IPS-20b (cell line): ENCODE measurements around the gene PMFBP1.

Source experiments
- H3K27ac ChIP-seq: one replicate; pipeline ENCODE4 v1.5.1; 2013; ENCODE audit warnings: low read length
- H3K27me3 ChIP-seq: 2 replicates; pipeline ENCODE4 v1.6.1; 2013; ENCODE audit warnings: mild to moderate bottlenecking, low read length, inconsistent platforms; ENCODE audit not compliant: insufficient read depth
- H3K36me3 ChIP-seq: 2 replicates; pipeline ENCODE4 v1.6.1; 2013; ENCODE audit warnings: low read depth, mild to moderate bottlenecking, inconsistent platforms, low read length, moderate library complexity; ENCODE audit not compliant: insufficient read depth
- H3K4me1 ChIP-seq: 2 replicates; pipeline ENCODE4 v1.6.1; 2013; ENCODE audit warnings: mild to moderate bottlenecking, control low read depth, inconsistent platforms, low read length, moderate library complexity; ENCODE audit not compliant: insufficient read depth
- H3K4me3 ChIP-seq: 2 replicates; pipeline ENCODE4 v1.5.1; 2013; ENCODE audit warnings: mild to moderate bottlenecking, low read length, inconsistent platforms
- H3K9ac ChIP-seq: 2 replicates; pipeline ENCODE4 v1.6.1; 2013; ENCODE audit warnings: low read depth, mild to moderate bottlenecking, inconsistent platforms, low read length, moderate library complexity
- H3K9me3 ChIP-seq: 2 replicates; pipeline ENCODE4 v1.6.1; 2013; ENCODE audit warnings: mild to moderate bottlenecking, low read depth, low read length, inconsistent platforms; ENCODE audit not compliant: insufficient read depth

PMFBP1 gene

GRCh38 chr16:72111657-72112451 lies 60.1 kb downstream of the PMFBP1 start:
- Histone ChIP-seq H3K9me3 (no peaks in the 10 kb centered on the region), H3K36me3 (peaks cover 66% of the 10 kb centered on the region), H3K9ac (no peak overlapping the region), H3K4me3 (no peak overlapping the region), H3K27me3 (no peaks in the 10 kb centered on the region), H3K4me1 (no peaks in the 10 kb centered on the region), H3K27ac (no peak overlapping the region)

- no peaks in the 10 kb centered on the region for H3K4me1 ChIP-seq
- no peak overlapping the region for H3K4me3 ChIP-seq
- peaks cover 75% of the 10 kb centered on the region for H3K36me3 ChIP-seq
- H3K27ac ChIP-seq, result no peak overlapping the region
- no peaks in the 10 kb centered on the region for H3K27me3 ChIP-seq
- H3K9ac ChIP-seq, result no peak overlapping the region
- no peaks in the 10 kb centered on the region for H3K9me3 ChIP-seq
Measured at GRCh38 chr16:72110662-72111615, 61.0 kb downstream of the PMFBP1 start.

GRCh38 chr16:72109966-72110530 lies 61.9 kb downstream of the PMFBP1 start:
- H3K27me3 ChIP-seq, result no peaks in the 10 kb centered on the region
- no peaks in the 10 kb centered on the region for H3K4me1 ChIP-seq
- peaks cover 84% of the 10 kb centered on the region for H3K36me3 ChIP-seq
- no peak overlapping the region for H3K4me3 ChIP-seq
- no peak overlapping the region for H3K27ac ChIP-seq
- H3K9ac ChIP-seq, result no peak overlapping the region
- H3K9me3 ChIP-seq, result no peaks in the 10 kb centered on the region

GRCh38 chr16:72109300-72109699 lies 62.7 kb downstream of the PMFBP1 start:
- Histone ChIP-seq H3K36me3 (peaks cover 91% of the 10 kb centered on the region), H3K9ac (no peak overlapping the region), H3K9me3 (no peaks in the 10 kb centered on the region), H3K4me1 (no peaks in the 10 kb centered on the region), H3K27me3 (no peaks in the 10 kb centered on the region), H3K27ac (no peak overlapping the region), H3K4me3 (no peak overlapping the region)

- Histone ChIP-seq H3K27me3 (no peaks in the 10 kb centered on the region), H3K36me3 (peaks cover 99% of the 10 kb centered on the region), H3K4me3 (no peak overlapping the region), H3K9ac (no peak overlapping the region), H3K27ac (no peak overlapping the region), H3K4me1 (no peaks in the 10 kb centered on the region), H3K9me3 (no peaks in the 10 kb centered on the region)
Measured at GRCh38 chr16:72108353-72109102, 63.4 kb downstream of the PMFBP1 start.

GRCh38 chr16:72107371-72107770 lies 64.6 kb downstream of the PMFBP1 start:
- Histone ChIP-seq H3K27ac (no peak overlapping the region), H3K36me3 (peaks cover 99% of the 10 kb centered on the region), H3K9ac (no peak overlapping the region), H3K4me3 (no peak overlapping the region), H3K4me1 (no peaks in the 10 kb centered on the region), H3K9me3 (no peaks in the 10 kb centered on the region), H3K27me3 (no peaks in the 10 kb centered on the region)

GRCh38 chr16:72105978-72106377 lies 66.0 kb downstream of the PMFBP1 start:
- Histone ChIP-seq H3K9me3 (no peaks in the 10 kb centered on the region), H3K36me3 (peaks cover 99% of the 10 kb centered on the region), H3K27ac (no peak overlapping the region), H3K4me1 (no peaks in the 10 kb centered on the region), H3K27me3 (no peaks in the 10 kb centered on the region), H3K4me3 (no peak overlapping the region), H3K9ac (no peak overlapping the region)

- no peak overlapping the region for H3K27ac ChIP-seq
- H3K9ac ChIP-seq, result no peak overlapping the region
- H3K9me3 ChIP-seq, result no peaks in the 10 kb centered on the region
- peaks cover 99% of the 10 kb centered on the region for H3K36me3 ChIP-seq
- no peaks in the 10 kb centered on the region for H3K27me3 ChIP-seq
- no peaks in the 10 kb centered on the region for H3K4me1 ChIP-seq
- no peak overlapping the region for H3K4me3 ChIP-seq
Measured at GRCh38 chr16:72104905-72105304, 67.0 kb downstream of the PMFBP1 start.

GRCh38 chr16:72101195-72101594 lies 70.8 kb downstream of the PMFBP1 start:
- no peaks in the 10 kb centered on the region for H3K9me3 ChIP-seq
- H3K4me1 ChIP-seq, result no peaks in the 10 kb centered on the region
- H3K4me3 ChIP-seq, result no peak overlapping the region
- no peaks in the 10 kb centered on the region for H3K27me3 ChIP-seq
- peaks cover 99% of the 10 kb centered on the region for H3K36me3 ChIP-seq
- H3K9ac ChIP-seq, result no peak overlapping the region
- H3K27ac ChIP-seq, result no peak overlapping the region

- H3K9ac ChIP-seq, result no peak overlapping the region
- no peak overlapping the region for H3K27ac ChIP-seq
- 0 out of 2 replicates have a peak, but pooled peaks cover 5% of the 10 kb centered on the region for H3K4me1 ChIP-seq
- no peaks in the 10 kb centered on the region for H3K27me3 ChIP-seq
- H3K9me3 ChIP-seq, result no peaks in the 10 kb centered on the region
- H3K36me3 ChIP-seq, result peaks cover 84% of the 10 kb centered on the region
- H3K4me3 ChIP-seq, result no peak overlapping the region
Measured at GRCh38 chr16:72099377-72099818, 72.6 kb downstream of the PMFBP1 start.

- no peak overlapping the region for H3K9ac ChIP-seq
- no peak overlapping the region for H3K27ac ChIP-seq
- H3K27me3 ChIP-seq, result no peaks in the 10 kb centered on the region
- no peaks in the 10 kb centered on the region for H3K9me3 ChIP-seq
- H3K36me3 ChIP-seq, result peaks cover 79% of the 10 kb centered on the region
- no peak overlapping the region for H3K4me3 ChIP-seq
- 0 out of 2 replicates have a peak, but pooled peaks cover 5% of the 10 kb centered on the region for H3K4me1 ChIP-seq
Measured at GRCh38 chr16:72098936-72099335, 73.0 kb downstream of the PMFBP1 start.
